ENCODE measurements around the gene SUGP2. TPM values are rescaled to one million over a fixed set of nuclear protein-coding genes. Genes with fewer than 3 reads are reported as not detected.
A peak's percentile ranks its signal among the peaks of the same experiment; 100 is the strongest.

SUGP2 gene
- total RNA-seq, 4 donors from 2014 or later, result 16.7 to 36.2 (median 21.5) TPM

DNA sequence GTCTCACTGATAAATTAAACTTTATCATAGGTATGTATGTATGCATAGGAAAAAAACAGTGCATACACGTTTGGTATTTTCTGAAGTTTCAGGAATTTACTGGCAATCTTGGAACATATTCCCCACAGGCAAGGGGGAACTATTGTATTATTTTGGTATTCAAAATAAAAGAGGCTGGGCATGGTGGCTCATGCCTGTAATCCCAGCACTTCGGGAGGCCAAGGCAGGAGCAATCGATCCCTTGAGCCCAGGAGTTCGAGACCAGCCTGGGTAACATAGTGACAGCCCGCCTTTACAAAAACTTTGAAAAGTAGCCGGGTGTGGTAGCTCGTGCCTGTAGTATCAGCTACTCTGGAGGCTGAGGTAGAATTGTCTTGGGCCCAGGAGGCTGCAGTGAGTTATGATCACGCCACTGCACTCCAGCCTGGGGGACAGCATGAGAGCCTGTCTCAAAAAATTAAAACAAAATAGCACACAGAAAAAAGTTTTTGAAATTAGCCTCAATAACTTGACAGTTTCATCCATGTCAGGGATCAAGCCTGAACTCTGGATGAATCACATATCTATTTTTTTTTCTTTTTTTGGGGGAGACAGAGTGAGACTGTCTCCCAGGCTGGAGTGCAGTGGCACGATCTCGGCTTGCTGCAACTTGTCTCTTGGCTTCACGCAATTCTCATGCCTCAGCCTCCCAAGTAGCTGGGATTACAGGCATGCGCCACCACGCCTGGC lies 63.2 kb downstream of the SUGP2 start:
- DNase-seq, result no peak
- Histone ChIP-seq H3K27ac (peak overlapping the region; percentile 10 to 74 (median 46)), H3K36me3 (no peaks in the 10 kb centered on the region), H3K4me3 (no peak overlapping the region), H3K9me3 (no peaks in the 10 kb centered on the region), H3K4me1 (peaks cover 29 to 66% (median 29%) of the 10 kb centered on the region in 3 donors), H3K27me3 (peaks cover 0 to 3% (median 0%) of the 10 kb centered on the region in 4 donors)
- intact Hi-C loops (cut with DNase I), result no loop called here
- 45 to 57% methylated on average over 13 of the region's 13 CpGs for WGBS, 2 donors
- no peak for TF ChIP-seq POLR2A (IDR thresholded peaks at IDR 0.05)
- TF ChIP-seq, protein P1, sequence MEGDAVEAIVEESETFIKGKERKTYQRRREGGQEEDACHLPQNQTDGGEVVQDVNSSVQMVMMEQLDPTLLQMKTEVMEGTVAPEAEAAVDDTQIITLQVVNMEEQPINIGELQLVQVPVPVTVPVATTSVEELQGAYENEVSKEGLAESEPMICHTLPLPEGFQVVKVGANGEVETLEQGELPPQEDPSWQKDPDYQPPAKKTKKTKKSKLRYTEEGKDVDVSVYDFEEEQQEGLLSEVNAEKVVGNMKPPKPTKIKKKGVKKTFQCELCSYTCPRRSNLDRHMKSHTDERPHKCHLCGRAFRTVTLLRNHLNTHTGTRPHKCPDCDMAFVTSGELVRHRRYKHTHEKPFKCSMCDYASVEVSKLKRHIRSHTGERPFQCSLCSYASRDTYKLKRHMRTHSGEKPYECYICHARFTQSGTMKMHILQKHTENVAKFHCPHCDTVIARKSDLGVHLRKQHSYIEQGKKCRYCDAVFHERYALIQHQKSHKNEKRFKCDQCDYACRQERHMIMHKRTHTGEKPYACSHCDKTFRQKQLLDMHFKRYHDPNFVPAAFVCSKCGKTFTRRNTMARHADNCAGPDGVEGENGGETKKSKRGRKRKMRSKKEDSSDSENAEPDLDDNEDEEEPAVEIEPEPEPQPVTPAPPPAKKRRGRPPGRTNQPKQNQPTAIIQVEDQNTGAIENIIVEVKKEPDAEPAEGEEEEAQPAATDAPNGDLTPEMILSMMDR (IDR thresholded peaks at IDR 0.05), result no peak

DNA sequence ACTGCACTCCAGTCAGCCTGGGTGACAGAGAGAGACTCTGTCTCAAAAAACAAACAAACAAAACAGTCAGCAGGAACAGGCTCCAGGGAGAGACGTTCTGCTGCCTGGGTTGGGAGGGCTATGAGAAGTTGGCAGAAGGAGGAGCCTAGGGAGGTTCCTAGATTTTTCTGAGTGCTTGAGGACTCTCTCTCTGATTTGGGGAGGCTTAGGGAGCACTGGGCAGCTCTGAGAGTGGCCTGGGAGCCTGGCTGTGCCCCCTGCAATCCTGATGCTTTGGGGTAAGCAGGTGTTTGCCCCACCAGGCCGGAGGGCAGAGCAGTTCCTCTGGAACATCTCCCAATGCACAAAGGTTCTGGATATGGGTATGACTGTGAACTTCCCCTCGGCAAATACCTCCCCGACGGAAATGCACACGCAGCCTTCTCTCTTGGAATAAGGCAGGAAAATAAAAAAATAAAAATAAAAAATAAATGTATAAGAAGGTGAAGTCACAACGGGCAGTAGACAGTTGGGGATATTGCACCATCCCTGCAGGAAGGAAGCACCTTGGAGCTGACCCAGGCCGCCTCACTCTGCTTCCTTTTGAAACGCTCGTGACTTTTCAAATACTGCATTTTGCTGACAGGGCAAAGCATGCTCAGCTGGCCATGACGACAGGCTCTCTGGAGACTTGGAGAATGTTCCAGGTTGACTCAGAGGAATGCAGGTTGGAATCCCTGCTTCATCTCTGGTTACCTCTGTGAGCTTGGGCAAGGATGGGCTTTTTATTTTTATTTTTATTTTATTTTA lies 65.8 kb downstream of the SUGP2 start:
- H3K4me3 ChIP-seq, result no peak overlapping the region
- no peaks in the 10 kb centered on the region for H3K9me3 ChIP-seq
- peak; percentile 14 for DNase-seq
- H3K4me1 ChIP-seq, result peaks cover 26 to 62% (median 28%) of the 10 kb centered on the region in 3 donors
- H3K27me3 ChIP-seq, result peaks cover 0 to 15% (median 0%) of the 10 kb centered on the region in 4 donors
- TF ChIP-seq POLR2A (IDR thresholded peaks at IDR 0.05), result no peak
- TF ChIP-seq, protein P1 (IDR thresholded peaks at IDR 0.05), result no peak
- intact Hi-C loops (cut with DNase I), result no loop called here
- H3K36me3 ChIP-seq, result no peaks in the 10 kb centered on the region
- WGBS, 2 donors, result 12 to 19% methylated on average over 10 to 11 of the region's 11 CpGs
- H3K27ac ChIP-seq, result peak overlapping the region; percentile 59 to 82 (median 68)

- no peak overlapping the region for H3K4me3 ChIP-seq
- H3K27ac ChIP-seq, result peak overlapping the region in 2 of 4 donors; percentile 36 to 55
- 52 to 63% methylated on average over 4 of the region's 4 CpGs for WGBS, 2 donors
- no peaks in the 10 kb centered on the region for H3K36me3 ChIP-seq
- no peaks in the 10 kb centered on the region for H3K9me3 ChIP-seq
- peaks cover 0 to 27% (median 0%) of the 10 kb centered on the region in 4 donors for H3K27me3 ChIP-seq
- H3K4me1 ChIP-seq, result peaks cover 18 to 55% (median 24%) of the 10 kb centered on the region in 3 donors
- intact Hi-C loops (cut with DNase I), result no loop called here
- TF ChIP-seq, protein P1 (IDR thresholded peaks at IDR 0.05), result no peak
- TF ChIP-seq POLR2A (IDR thresholded peaks at IDR 0.05), result no peak
- no peak for DNase-seq
Observed at GRCh38 chr19:18966307-18966706, 67.0 kb downstream of the SUGP2 start.

DNA sequence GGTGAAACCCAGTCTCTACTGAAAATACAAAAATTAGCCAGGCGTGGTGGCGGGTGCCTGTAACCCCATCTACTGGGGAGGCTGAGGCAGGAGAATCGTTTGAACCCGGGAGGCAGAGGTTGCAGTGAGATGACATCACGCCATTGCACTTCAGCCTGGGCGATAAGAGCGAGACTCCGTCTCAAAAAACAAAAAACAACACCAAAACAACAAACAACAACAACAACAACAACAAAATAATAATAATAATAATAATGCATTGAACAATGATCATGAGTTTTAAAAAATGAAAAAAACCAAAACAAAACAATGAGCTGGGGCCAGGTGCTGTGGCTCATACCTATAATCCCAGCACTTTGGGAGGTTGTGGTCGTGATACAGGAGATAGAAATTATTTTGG lies 69.2 kb downstream of the SUGP2 start:
- TF ChIP-seq, protein P1 (IDR thresholded peaks at IDR 0.05), result no peak
- no peak for TF ChIP-seq POLR2A (IDR thresholded peaks at IDR 0.05)
- Histone ChIP-seq H3K36me3 (no peaks in the 10 kb centered on the region), H3K27me3 (peaks cover 0 to 43% (median 0%) of the 10 kb centered on the region in 4 donors), H3K4me3 (no peak overlapping the region), H3K27ac (no peak overlapping the region), H3K9me3 (no peaks in the 10 kb centered on the region), H3K4me1 (peaks cover 7 to 35% (median 12%) of the 10 kb centered on the region in 3 donors)
- no peak for DNase-seq
- WGBS, 2 donors, result 84 to 93% methylated on average over 8 to 9 of the region's 9 CpGs
- intact Hi-C loops (cut with DNase I), result no loop called here
